Stimulated activated CD4-positive, alpha-beta T cell treated with anti-CD3 and anti-CD28 coated beads, TNF-alpha, amount 100 ng/mL, for 48 hours (primary cell): Measurements from ENCODE around the gene PPP2R1B.

Experiments
- DNase-seq, 3 donors: peaks; one replicate each; pipeline ENCODE4 v3.0.0-alpha.2; 2020; ENCODE audit warnings: low read depth in 3 of 3

PPP2R1B gene

DNA sequence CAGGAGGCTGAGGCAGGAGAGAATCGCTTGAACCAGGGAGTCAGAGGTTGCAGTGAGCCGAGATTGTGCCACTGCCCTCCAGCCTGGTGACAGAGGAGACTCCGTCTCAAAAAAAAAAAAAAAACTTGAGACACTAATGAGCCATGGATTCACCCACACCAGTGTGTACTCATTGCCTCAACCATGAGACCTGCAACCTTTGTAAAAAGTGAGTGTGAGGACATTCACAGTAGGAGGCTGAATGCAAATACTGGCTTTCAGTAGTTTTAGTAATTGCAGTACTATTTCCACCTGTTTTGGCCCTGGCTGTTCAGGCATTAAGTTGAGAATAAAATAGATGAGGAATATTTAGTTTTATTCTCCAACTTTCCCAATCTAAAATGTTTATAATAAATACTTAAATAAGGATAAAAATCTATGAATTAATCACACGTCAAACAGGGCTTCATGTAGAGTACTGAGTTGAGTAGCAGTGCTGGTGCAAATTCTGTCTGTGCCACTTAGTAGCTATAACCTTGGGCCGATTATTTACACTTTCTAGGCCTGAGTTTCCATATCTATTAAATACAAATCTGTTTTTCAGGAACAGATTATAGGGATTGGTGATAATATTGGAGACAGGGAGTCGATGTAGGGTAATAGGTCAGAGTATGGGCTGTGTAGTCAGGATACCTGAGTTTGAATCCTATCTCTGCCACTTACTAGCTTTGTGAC is 72.8 kb downstream of the PPP2R1B start:
- no peak for DNase-seq

DNA sequence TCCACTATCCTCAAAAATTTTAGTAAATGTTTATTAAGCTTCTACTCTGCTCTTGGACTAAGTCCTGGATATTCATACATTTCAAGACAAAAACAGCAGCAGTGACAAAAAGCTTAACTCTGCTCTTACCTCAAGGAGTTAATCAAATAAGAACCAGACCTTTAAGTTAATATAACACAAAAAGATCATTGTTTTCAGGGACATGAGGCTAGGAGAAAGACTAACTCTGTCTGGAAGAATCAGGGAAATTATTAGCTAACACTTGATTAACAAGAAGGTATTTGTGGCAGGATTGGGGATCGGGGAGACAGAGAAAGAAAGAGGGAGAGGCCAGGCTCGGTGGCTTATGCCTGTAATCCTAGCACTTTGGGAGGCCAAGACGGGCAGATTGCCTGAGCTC is 74.4 kb downstream of the PPP2R1B start:
- DNase-seq: no peak

- DNase-seq: no peak
Measured at GRCh38 chr11:111691176-111691575, 75.0 kb downstream of the PPP2R1B start.

GRCh38 chr11:111688013-111688412 is 78.2 kb downstream of the PPP2R1B start:
- no peak for DNase-seq

DNA sequence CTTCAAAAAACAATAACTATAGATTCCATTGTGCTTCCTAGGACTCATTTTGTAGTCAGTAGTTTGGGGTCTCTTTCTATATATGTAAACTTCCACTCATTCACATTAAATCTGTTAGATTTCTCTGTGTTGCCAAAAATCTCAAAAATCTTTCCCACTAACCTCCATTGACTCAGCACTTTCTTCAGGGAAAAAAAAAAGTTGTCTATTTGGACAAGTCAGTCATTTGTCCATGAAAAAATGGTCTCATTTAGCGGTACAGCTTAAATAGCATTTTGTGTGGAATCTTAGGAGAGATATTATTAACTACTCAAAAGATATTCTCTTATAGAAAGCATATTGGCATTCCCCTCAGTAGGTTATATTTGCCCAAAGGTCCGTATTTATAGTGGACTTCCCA is 81.9 kb downstream of the PPP2R1B start:
- DNase-seq: no peak

DNA sequence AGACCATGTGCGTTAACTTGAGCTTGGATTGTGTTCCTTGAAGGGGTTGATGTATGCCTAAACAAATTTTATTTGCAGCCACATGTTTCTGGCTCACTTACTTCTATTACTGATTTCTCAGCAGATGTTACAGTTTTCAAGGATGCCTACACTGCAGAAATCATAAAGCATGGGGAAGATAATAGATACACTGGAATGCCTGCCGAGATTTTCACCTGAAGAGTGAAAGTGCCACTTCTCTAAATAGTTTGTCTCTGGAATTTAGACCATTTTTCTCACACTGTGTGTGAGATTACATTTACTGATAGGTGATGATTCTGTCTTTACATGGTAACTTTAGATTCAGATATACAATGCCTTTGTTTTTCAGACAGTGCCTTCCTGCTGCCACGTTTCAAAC is 82.4 kb downstream of the PPP2R1B start:
- DNase-seq: no peak

DNA sequence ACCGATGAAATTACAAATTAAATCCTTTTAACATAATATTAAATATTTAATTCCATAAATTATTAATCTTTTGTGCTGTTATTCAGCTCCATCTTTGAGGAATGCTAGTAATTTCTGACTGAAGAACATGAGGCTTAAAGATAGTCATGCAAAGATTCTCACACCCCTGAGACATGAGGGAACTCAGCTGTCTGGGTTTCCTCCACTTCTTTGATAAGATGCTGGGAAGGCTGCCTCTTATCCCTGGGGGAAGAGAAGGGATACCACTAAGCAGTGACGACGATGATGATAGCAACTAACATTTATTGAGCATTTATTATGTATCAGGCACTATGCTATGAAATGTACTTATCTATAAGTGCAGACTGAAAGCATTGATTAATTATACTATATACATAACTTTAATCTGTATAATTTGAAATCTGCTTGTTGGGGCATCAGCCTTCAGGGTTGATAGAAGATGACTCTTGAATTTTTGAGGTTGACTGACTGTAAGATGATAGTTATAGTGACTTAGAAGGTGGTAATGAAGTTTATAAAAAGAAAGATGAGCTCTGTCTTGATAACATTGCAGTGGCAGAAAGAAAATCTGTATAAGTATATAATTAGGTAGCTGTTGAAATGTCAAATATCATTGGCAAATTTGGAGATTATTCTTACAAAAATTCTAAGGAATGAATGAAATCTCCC is 85.6 kb downstream of the PPP2R1B start:
- DNase-seq: no peak
